Transverse colon (tissue), 3 donors: ENCODE data around the gene MSMB.

Source experiments
- CTCF ChIP-seq, 5 experiments: fragments of 200-600 bp in 3 of 5; fragments of 450-650 bp in 2 of 5; sonication (generic) in 3 of 5; IDR thresholded peaks; 1 replicate in 2 of 5; 2 replicates in 3 of 5; pipeline ENCODE4 v1.5.1; 2016 to 2017; ENCODE audit warnings: antibody characterized with exemption in 5 of 5, inconsistent platforms in 3 of 5, mild to moderate bottlenecking in 2 of 5, moderate library complexity in 1 of 5
- POLR2A ChIP-seq: fragments of 450-650 bp; IDR thresholded peaks from one replicate; pipeline ENCODE4 v1.6.1; 2016; ENCODE audit warnings: antibody characterized with exemption, mild to moderate bottlenecking, moderate library complexity

GRCh38 chr10:46019177-46019528, 26.9 kb downstream of the MSMB start:
- no peak for TF ChIP-seq CTCF (IDR thresholded peaks at IDR 0.05)
- no peak for TF ChIP-seq POLR2A
